HCT116 (cell line): ENCODE data around the gene ACSS1. TPM values are rescaled to one million over a fixed set of nuclear protein-coding genes. Genes with fewer than 3 reads are reported as not detected.

ENCODE experiments used
- ATAC-seq: fragments of 200-7000 bp; cut with Tn5 transposase; 2 replicates; pipeline ENCODE4 v1.9.1; 2020; ENCODE audit warnings: mild to moderate bottlenecking, moderate library complexity
- BruUV-seq: library from RNA; stranded (reverse); fragments of 400-500 nt; replicated peaks from 2 replicates; lab custom pipeline; 2021; lab: Mats Ljungman, UMichigan
- CTCF ChIA-PET: fragments of 300-600 bp; sonication (Branson Sonifier 250); formaldehyde crosslinking; loops from one replicate; lab custom pipeline; 2021; ENCODE audit warnings: antibody characterized with exemption; lab: Charles Lee
- POLR2A ChIA-PET: fragments of 300-600, 350-600 bp; sonication (Branson Sonifier 250); formaldehyde crosslinking; loops from one replicate; lab custom pipeline; 2021; ENCODE audit warnings: antibody characterized with exemption; lab: Charles Lee
- RAD21 ChIA-PET, 2 experiments: fragments of 300-600 bp; sonication (Branson Sonifier 250); formaldehyde crosslinking; loops; one replicate each; lab custom pipeline; 2023; ENCODE audit warnings: low total read pairs in 2 of 2; ENCODE audit not compliant: uncharacterized antibody in 2 of 2, unreplicated experiment in 2 of 2, low non-redundant PET in 1 of 2; lab: Charles Lee
- DNase-seq: peaks from one replicate; pipeline ENCODE4 v3.0.0-alpha.2; 2010; ENCODE audit warnings: low read depth, low spot score
- H2AFZ ChIP-seq: fragments of 200-600 bp; shearing (Covaris generic), sonication (generic); 2 replicates; pipeline ENCODE4 v1.6.1; 2017; ENCODE audit warnings: low read depth, mixed run types, mixed read lengths, antibody characterized with exemption, low read length; ENCODE audit not compliant: poor library complexity, severe bottlenecking
- H3K27ac ChIP-seq: 2 replicates; pipeline ENCODE4 v1.5.1; 2012; ENCODE audit warnings: low read depth, low read length
- H3K27me3 ChIP-seq: fragments of 200-600 bp; sonication (generic); 2 replicates; pipeline ENCODE4 v1.6.1; 2016; ENCODE audit warnings: mixed run types, low read length, mixed read lengths; ENCODE audit not compliant: insufficient read depth
- H3K36me3 ChIP-seq, 2 experiments: fragments of 200-500 bp in 1 of 2; fragments of 200-600 bp in 1 of 2; sonication (Bioruptor generic) in 1 of 2; sonication (generic) in 1 of 2; 2 replicates each; pipeline versions ENCODE4 v1.5.1 to v1.6.1; 2014 to 2016; ENCODE audit warnings: low read length in 2 of 2, inconsistent platforms in 1 of 2, mixed read lengths in 1 of 2, mixed run types in 1 of 2; ENCODE audit not compliant: insufficient read depth in 2 of 2, control insufficient read depth in 1 of 2
- H3K4me1 ChIP-seq, 2 experiments: fragments of 200-600 bp in 1 of 2; sonication (generic) in 1 of 2; 2 replicates each; pipeline versions ENCODE4 v1.5.1 to v1.6.1; 2012 to 2017; ENCODE audit warnings: low read length in 2 of 2, inconsistent platforms in 1 of 2, mild to moderate bottlenecking in 1 of 2, mixed read lengths in 1 of 2, mixed run types in 1 of 2, moderate library complexity in 1 of 2; ENCODE audit not compliant: insufficient read depth in 2 of 2, control insufficient read depth in 1 of 2
- H3K4me2 ChIP-seq: fragments of 200-600 bp; sonication (generic); 2 replicates; pipeline ENCODE4 v1.6.1; 2017; ENCODE audit warnings: mixed run types, low read length, mixed read lengths
- H3K4me3 ChIP-seq, 2 experiments: fragments of 200-600 bp in 1 of 2; sonication (generic) in 1 of 2; replicated peaks in 1 of 2; 2 replicates each; pipeline ENCODE4 v1.5.1; 2011 to 2016; ENCODE audit warnings: low read length in 2 of 2, control low read depth in 1 of 2, low read depth in 1 of 2, mild to moderate bottlenecking in 1 of 2, mixed read lengths in 1 of 2, mixed run types in 1 of 2
- H3K79me2 ChIP-seq: fragments of 200-600 bp; sonication (generic); 2 replicates; pipeline ENCODE4 v1.6.1; 2017; ENCODE audit warnings: mild to moderate bottlenecking, mixed run types, low read length, moderate library complexity, mixed read lengths; ENCODE audit not compliant: insufficient read depth
- H3K9ac ChIP-seq: fragments of 200-600 bp; sonication (generic); 2 replicates; pipeline ENCODE4 v1.6.1; 2016; ENCODE audit warnings: low read length, mixed read lengths
- H3K9me2 ChIP-seq: fragments of 200-600 bp; sonication (generic), shearing (Covaris generic); 2 replicates; pipeline ENCODE4 v1.6.1; 2017; ENCODE audit warnings: mixed run types, mild to moderate bottlenecking, moderate library complexity; ENCODE audit not compliant: insufficient read depth
- H3K9me3 ChIP-seq, 2 experiments: fragments of 200-500 bp in 1 of 2; fragments of 200-600 bp in 1 of 2; sonication (Bioruptor generic) in 1 of 2; sonication (generic) in 1 of 2; 2 replicates each; pipeline ENCODE4 v1.6.1; 2014 to 2017; ENCODE audit warnings: low read length in 2 of 2, mixed read lengths in 2 of 2, inconsistent platforms in 1 of 2, low read depth in 1 of 2, mild to moderate bottlenecking in 1 of 2, mixed run types in 1 of 2, moderate library complexity in 1 of 2; ENCODE audit not compliant: control insufficient read depth in 1 of 2, insufficient read depth in 1 of 2
- H4K20me1 ChIP-seq: fragments of 200-600 bp; sonication (generic), shearing (Covaris generic); 2 replicates; pipeline ENCODE4 v1.6.1; 2017; ENCODE audit warnings: mixed run types, mild to moderate bottlenecking, moderate library complexity; ENCODE audit not compliant: insufficient read depth
- CTCF ChIP-seq, 3 experiments: fragments of 200-600 bp in 1 of 3; sonication (generic) in 1 of 3; IDR thresholded peaks in 2 of 3; conservative IDR thresholded peaks in 1 of 3; 2 replicates each; pipeline ENCODE4 v1.5.1; 2012 to 2017; ENCODE audit warnings: low read depth in 2 of 3, low read length in 2 of 3, antibody characterized with exemption in 1 of 3, borderline replicate concordance in 1 of 3, control low read depth in 1 of 3, mild to moderate bottlenecking in 1 of 3, mixed read lengths in 1 of 3, mixed run types in 1 of 3, moderate library complexity in 1 of 3; ENCODE audit not compliant: insufficient read depth in 1 of 3
- EGR1 ChIP-seq: IDR thresholded peaks from 2 replicates; pipeline ENCODE4 v1.6.1; 2012; ENCODE audit warnings: low read depth
- EZH2 ChIP-seq: fragments of 200-600 bp; sonication (generic); IDR thresholded peaks from 2 replicates; pipeline ENCODE4 v1.6.1; 2017; ENCODE audit warnings: antibody characterized with exemption, mixed run types
- FOSL1 ChIP-seq: IDR thresholded peaks from 2 replicates; pipeline ENCODE4 v1.6.1; 2012; ENCODE audit warnings: low read depth
- REST ChIP-seq: IDR thresholded peaks from 2 replicates; pipeline ENCODE4 v1.6.1; 2012; ENCODE audit warnings: low read depth
- SP1 ChIP-seq: IDR thresholded peaks from 2 replicates; pipeline ENCODE4 v1.6.1; 2012; ENCODE audit warnings: low read depth
- SRF ChIP-seq: IDR thresholded peaks from 2 replicates; pipeline ENCODE4 v1.6.1; 2012; ENCODE audit warnings: low read depth
- TCF7L2 ChIP-seq: IDR thresholded peaks from 2 replicates; pipeline ENCODE4 v1.7.0; 2011; ENCODE audit warnings: borderline replicate concordance, inconsistent platforms; ENCODE audit not compliant: insufficient read depth, insufficient read length; ENCODE audit errors: extremely low read depth
- YY1 ChIP-seq: IDR thresholded peaks from 2 replicates; pipeline ENCODE4 v1.6.1; 2011; ENCODE audit warnings: low read length, low read depth, moderate library complexity, mild to moderate bottlenecking; ENCODE audit not compliant: insufficient replicate concordance; ENCODE audit errors: extremely low read depth
- intact Hi-C: fragments of 100-400 bp; cut with micrococcal nuclease; formaldehyde crosslinking; loops from 2 replicates; pipeline ENCODE4 v1.10.0; 2022
- total RNA-seq: library from RNA; stranded (reverse); gene quantifications from one replicate; pipeline ENCODE4 v1.2.1, GENCODE V29; 2021; ENCODE audit not compliant: unreplicated experiment

Gene ACSS1
- total RNA-seq, 1 experiment from 2014 or later, result 0.27 TPM

- no peak for TF ChIP-seq YY1
- no peak for TF ChIP-seq CTCF (IDR thresholded peaks at IDR 0.05 in 2 of 3, conservative IDR thresholded peaks at IDR 0.05 in 1 of 3; ENCODE audit: borderline replicate concordance in 1 of 3, insufficient read depth in 1 of 3, low read depth in 2 of 3, low read length in 2 of 3)
- no peak for TF ChIP-seq FOSL1
- TF ChIP-seq REST, result no peak
- no peak for TF ChIP-seq SP1
- TF ChIP-seq EGR1, result no peak
Observed at GRCh38 chr20:25050082-25050481, 7.9 kb downstream of the ACSS1 start (continued).

GRCh38 chr20:25049261-25050060 is 8.5 kb downstream of the ACSS1 start:
- H3K4me1 ChIP-seq, result no peaks in the 10 kb centered on the region
- ChIA-PET RAD21 (no interaction called here), CTCF (no interaction called here), POLR2A (no interaction called here)
- no TSS peak for BruUV-seq
- H3K9me2 ChIP-seq, result no peaks in the 10 kb centered on the region
- H3K9ac ChIP-seq, result no peak overlapping the region
- TF ChIP-seq SRF (no peak), TCF7L2 (no peak), EZH2 (no peak)
- intact Hi-C loops, result no loop called here
- no peaks in the 10 kb centered on the region; a peak in 1 of 4 replicates for H3K36me3 ChIP-seq
- no peaks in the 10 kb centered on the region for H4K20me1 ChIP-seq
- no peaks in the 10 kb centered on the region for H3K79me2 ChIP-seq
- no peak overlapping the region for H2AFZ ChIP-seq
- H3K4me2 ChIP-seq, result no peak overlapping the region
- H3K9me3 ChIP-seq, result no peaks in the 10 kb centered on the region
- no peak overlapping the region for H3K4me3 ChIP-seq
- DNase-seq (no peak), ATAC-seq (no peak)
- H3K27ac ChIP-seq, result no peak overlapping the region
- no peaks in the 10 kb centered on the region; the same call in 1 of the 2 replicates for H3K27me3 ChIP-seq
